ENCODE results near the gene LY6G5C. TPM values are rescaled to one million over a fixed set of nuclear protein-coding genes. Genes with fewer than 3 reads are reported as not detected.

LY6G5C gene
- total RNA-seq, 1 donor from 2014 or later = 3.9 TPM

DNA sequence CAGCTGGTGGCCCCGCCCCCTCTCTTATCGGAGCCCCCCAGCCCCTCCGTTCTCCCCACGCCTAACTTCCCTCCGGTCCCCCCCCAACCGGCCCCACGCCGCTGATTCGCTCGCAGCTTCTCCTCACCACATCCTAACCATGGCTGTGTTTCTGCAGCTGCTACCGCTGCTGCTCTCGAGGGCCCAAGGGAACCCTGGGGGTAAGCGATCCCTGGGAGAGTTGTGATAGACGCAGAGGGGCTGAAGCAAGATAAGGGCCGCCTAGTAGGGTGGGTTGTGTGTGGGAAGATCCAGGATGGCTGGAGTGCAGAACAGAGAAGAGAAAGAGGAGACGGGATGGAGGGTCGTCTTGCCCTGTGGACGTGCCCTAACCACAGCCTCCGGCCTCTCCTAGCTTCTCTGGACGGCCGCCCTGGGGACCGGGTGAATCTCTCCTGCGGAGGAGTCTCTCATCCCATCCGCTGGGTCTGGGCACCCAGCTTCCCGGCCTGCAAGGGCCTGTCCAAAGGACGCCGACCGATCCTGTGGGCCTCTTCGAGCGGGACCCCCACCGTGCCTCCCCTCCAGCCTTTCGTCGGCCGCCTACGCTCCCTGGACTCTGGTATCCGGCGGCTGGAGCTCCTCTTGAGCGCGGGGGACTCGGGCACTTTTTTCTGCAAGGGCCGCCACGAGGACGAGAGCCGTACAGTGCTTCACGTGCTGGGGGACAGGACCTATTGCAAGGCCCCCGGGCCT is 42.5 kb upstream of the LY6G5C start, which contains the start of gene MPIG6B:
TSS of gene MPIG6B (plus strand) at position 129 of the 735 bp plus-strand sequence. CDS start at position 140, 11 bp downstream.
- Histone ChIP-seq H3K9me3 (ENCODE audit: insufficient read depth, low read depth, low read length) (no peaks in the 10 kb centered on the region), H3K4me3 (ENCODE audit: insufficient read depth, low read depth, low read length) (no peak within 1 kb of the TSS), H3K27ac (ENCODE audit: low read depth, low read length) (no peak within 1 kb of the TSS), H4K20me1 (ENCODE audit: insufficient read depth, low read length) (peaks cover 12% of the 10 kb centered on the region), H3K4me1 (ENCODE audit: insufficient read depth, low read length) (peaks cover 1% of the 10 kb centered on the region), H3K4me2 (ENCODE audit: low read length) (no peak within 1 kb of the TSS), H2AFZ (ENCODE audit: low read depth, low read length) (no peak within 1 kb of the TSS), H3K9ac (ENCODE audit: low read length) (no peak within 1 kb of the TSS), H3K36me3 (ENCODE audit: insufficient read depth, low read length) (peaks cover 7% of the 10 kb centered on the region), H3K79me2 (ENCODE audit: insufficient read depth, low read length) (peaks cover under 1% of the 10 kb centered on the region), H3K27me3 (ENCODE audit: insufficient read depth, low read length) (no peaks in the 10 kb centered on the region)
- Mint-ChIP-seq H3K27me3 (ENCODE audit: low read depth, unreplicated experiment) (peaks cover 19% of the 10 kb centered on the region), H3K4me3 (ENCODE audit: unreplicated experiment) (no peak within 1 kb of the TSS), H3K9me3 (ENCODE audit: unreplicated experiment) (peaks cover 7% of the 10 kb centered on the region), H3K36me3 (ENCODE audit: low read depth, unreplicated experiment) (peaks cover 21% of the 10 kb centered on the region), H3K27ac (ENCODE audit: unreplicated experiment) (no peak within 1 kb of the TSS), H3K4me1 (ENCODE audit: low read depth, unreplicated experiment) (peaks cover 4% of the 10 kb centered on the region)
- FAIRE-seq (no peak), DNase-seq (ENCODE audit: low read depth) (no peak)
- TF ChIP-seq CTCF (IDR thresholded peaks at IDR 0.05; ENCODE audit: insufficient read depth, low read depth, low read length) (no peak), EZH2 (IDR thresholded peaks at IDR 0.05; ENCODE audit: insufficient read depth, low read length) (no peak)

DNA sequence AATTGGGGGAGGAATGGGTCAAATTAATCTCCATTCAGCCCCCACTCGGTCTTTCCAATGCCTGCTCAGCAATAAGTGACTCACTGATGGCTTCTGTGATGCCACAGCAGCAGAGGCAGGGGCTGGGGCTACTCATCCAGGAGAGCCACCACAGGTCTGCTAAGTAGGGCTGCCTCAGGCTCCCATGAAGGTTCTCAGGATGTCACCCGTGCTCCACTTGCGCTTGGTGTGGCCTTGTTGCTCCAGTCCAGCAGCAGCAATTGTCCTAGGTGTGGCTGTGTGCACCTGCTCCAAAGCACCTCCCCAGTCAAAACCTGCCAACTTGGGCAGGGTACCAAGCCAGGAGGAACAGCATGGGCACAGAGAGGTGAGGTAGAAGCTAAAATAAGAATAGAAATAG is 41.3 kb upstream of the LY6G5C start:
- peaks cover 21% of the 10 kb centered on the region for H3K36me3 Mint-ChIP-seq (ENCODE audit: low read depth, unreplicated experiment)
- FAIRE-seq (no peak), DNase-seq (ENCODE audit: low read depth) (no peak)
- Histone ChIP-seq H2AFZ (ENCODE audit: low read depth, low read length) (no peak overlapping the region), H3K79me2 (ENCODE audit: insufficient read depth, low read length) (no peaks in the 10 kb centered on the region), H3K4me1 (ENCODE audit: insufficient read depth, low read length) (no peaks in the 10 kb centered on the region), H3K9me3 (ENCODE audit: insufficient read depth, low read depth, low read length) (no peaks in the 10 kb centered on the region), H3K4me2 (ENCODE audit: low read length) (no peak overlapping the region), H3K4me3 (ENCODE audit: insufficient read depth, low read depth, low read length) (no peak overlapping the region), H3K27me3 (ENCODE audit: insufficient read depth, low read length) (no peaks in the 10 kb centered on the region), H3K9ac (ENCODE audit: low read length) (no peak overlapping the region), H4K20me1 (ENCODE audit: insufficient read depth, low read length) (peaks cover under 1% of the 10 kb centered on the region), H3K27ac (ENCODE audit: low read depth, low read length) (no peak overlapping the region), H3K36me3 (ENCODE audit: insufficient read depth, low read length) (peaks cover 7% of the 10 kb centered on the region)
- no peak overlapping the region for H3K27ac Mint-ChIP-seq (ENCODE audit: unreplicated experiment)
- TF ChIP-seq EZH2 (IDR thresholded peaks at IDR 0.05; ENCODE audit: insufficient read depth, low read length) (no peak), CTCF (IDR thresholded peaks at IDR 0.05; ENCODE audit: insufficient read depth, low read depth, low read length) (no peak)
- peaks cover 4% of the 10 kb centered on the region for H3K4me1 Mint-ChIP-seq (ENCODE audit: low read depth, unreplicated experiment)
- peaks cover 7% of the 10 kb centered on the region for H3K9me3 Mint-ChIP-seq (ENCODE audit: unreplicated experiment)
- H3K27me3 Mint-ChIP-seq (ENCODE audit: low read depth, unreplicated experiment) = peaks cover 19% of the 10 kb centered on the region
- no peak overlapping the region for H3K4me3 Mint-ChIP-seq (ENCODE audit: unreplicated experiment)
